Stimulated activated CD4-positive, alpha-beta T cell treated with anti-CD3 and anti-CD28 coated beads, Interleukin-1b, Interleukin-23, amount 100 ng/mL, for 24 hours (primary cell): Measurements from ENCODE around the gene WDR82.

Experiments used
- DNase-seq, 4 experiments: peaks; one replicate each; pipeline ENCODE4 v3.0.0-alpha.2; 2020; ENCODE audit warnings: low read depth in 4 of 4, low spot score in 1 of 4

The WDR82 gene

GRCh38 chr3:52227117-52227516, 51.3 kb downstream of the WDR82 start:
- no peak for DNase-seq

DNA sequence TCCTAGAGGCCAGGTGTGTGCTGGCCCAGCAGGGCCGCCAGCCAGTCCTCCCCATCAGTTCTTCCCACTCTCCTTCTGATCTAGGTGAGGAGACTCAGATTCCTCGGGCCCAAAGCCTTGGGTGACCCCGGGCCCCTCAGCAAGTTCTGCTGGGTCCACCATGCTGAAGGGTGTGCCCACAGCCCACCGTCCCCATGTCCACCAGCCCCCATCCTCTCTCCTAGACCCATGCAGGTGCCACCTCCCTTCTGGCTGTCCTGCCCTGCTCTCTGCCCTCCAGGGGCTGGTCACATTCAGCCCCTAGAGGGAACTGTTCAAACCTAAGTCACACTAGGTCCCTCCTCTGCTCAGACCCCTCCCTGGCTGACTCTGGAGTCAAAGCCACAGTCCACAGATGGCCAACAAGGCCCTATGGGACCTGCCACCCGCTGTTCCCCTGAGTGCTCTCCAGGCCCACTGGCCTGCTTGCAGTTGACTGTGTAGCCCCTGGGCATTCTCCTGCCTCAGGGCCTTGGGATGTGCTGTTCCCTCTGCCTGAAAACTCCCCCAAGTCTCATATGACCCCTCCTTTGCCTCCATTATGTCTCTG, 52.1 kb downstream of the WDR82 start:
- no peak for DNase-seq

- DNase-seq = no peak
These were observed 52.8 kb downstream of the WDR82 start, which contains the start of gene TLR9 for GRCh38 chr3:52225452-52226228. Gene TLR9, minus strand, starts transcription at chr3:52225645. Its CDS starts 116 bp downstream, at chr3:52225529.

GRCh38 chr3:52223449-52224408, 54.7 kb downstream of the WDR82 start:
- no peak for DNase-seq

- DNase-seq = no peak
These were observed 55.9 kb downstream of the WDR82 start for GRCh38 chr3:52222319-52223221.

- no peak for DNase-seq
These were observed 56.7 kb downstream of the WDR82 start for GRCh38 chr3:52221563-52222318.

DNA sequence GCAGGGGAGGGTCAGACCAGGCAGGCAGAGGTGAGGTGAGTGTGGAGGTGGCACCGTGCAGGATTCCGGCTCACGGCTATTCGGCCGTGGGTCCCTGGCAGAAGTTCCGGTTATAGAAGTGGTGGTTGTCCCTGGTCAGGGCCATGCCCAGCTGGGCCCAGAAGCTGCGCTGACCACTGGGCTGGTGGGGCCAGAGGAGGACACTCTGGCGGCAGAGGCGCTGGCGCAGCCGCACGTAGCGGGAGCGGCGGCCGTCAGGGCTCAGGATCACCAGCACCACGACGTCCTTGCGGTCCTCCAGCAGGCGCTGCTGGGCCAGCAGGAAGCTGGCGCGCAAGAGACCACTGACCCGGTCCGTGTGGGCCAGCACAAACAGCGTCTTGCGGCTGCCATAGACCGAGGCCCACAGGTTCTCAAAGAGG, 57.3 kb downstream of the WDR82 start:
- no peak for DNase-seq

GRCh38 chr3:52220380-52221026, 57.9 kb downstream of the WDR82 start:
- DNase-seq = peak; percentile 83 to 86 (median 86)

GRCh38 chr3:52218937-52219650, 59.4 kb downstream of the WDR82 start:
- DNase-seq = no peak

- no peak for DNase-seq
These were observed 60.0 kb downstream of the WDR82 start for GRCh38 chr3:52218454-52218853.

GRCh38 chr3:52218026-52218425, 60.4 kb downstream of the WDR82 start:
- DNase-seq = no peak

- no peak for DNase-seq
These were observed 61.0 kb downstream of the WDR82 start for GRCh38 chr3:52217409-52217805.

- peak in 1 of 4 experiments; percentile 48 for DNase-seq
These were observed 61.7 kb downstream of the WDR82 start for GRCh38 chr3:52216585-52217408.

DNA sequence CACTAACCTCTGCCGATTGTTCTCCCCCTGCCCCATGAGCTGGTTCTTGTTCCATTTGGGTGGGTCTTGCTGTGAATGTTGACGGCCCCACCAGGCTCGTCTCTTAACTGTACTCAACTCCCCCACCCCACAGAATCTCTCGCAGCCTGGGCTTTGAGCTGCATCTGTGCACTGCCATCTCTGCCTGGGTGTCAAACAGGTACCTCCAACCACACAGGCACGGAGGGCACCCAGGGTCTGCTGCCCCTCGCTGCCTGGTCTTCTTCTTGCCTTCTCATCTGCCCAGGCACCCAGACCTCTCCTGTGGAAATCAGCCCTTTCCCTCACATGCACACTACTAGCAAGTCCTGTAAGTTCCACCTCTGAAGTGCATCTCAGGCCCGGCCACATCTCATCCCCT, 63.1 kb downstream of the WDR82 start:
- DNase-seq = no peak

DNA sequence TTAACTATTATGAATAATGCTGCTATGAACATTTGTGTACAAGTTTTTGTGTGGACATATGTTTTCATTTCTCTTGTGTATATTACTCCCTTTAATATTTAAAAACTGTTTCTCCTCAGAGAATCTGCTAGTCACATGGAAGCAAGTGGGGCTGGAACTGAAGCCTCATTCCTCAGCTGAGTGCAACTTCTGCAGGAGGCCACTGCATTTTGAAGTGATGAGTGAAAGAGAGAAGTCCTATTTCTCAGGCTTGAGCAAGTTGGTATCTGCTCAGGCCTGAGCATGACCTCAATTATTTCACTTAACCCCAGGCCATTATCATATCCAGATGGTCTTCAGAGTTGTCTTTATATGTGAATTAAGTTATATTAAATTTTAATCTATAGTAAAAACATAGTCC, 64.5 kb downstream of the WDR82 start:
- no peak for DNase-seq

DNA sequence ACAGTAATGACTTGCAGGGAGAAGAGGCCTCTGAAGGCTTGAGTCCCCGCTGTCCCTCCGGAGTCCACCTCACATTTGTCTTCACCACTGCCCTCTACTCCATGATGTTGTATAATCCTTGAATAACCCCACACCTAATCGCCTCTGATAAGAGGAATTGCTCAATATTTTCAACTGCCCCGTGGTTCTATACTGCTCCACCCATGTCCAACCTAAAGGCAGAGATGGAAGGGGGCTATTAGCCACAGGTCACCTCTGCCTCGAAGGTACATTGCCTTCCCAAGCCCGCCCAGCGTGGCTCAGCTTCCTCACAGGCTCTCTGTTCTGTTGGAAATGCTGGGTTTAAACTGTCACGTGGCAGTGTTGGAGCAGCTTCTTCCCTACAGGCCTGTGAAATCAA, 65.4 kb downstream of the WDR82 start:
- DNase-seq = no peak

- DNase-seq = no peak
These were observed 67.1 kb downstream of the WDR82 start for GRCh38 chr3:52211268-52211891.
